Vagina (tissue), 2 donors: ENCODE results near the gene MICAL3.

Experiments
- CTCF ChIP-seq, 3 experiments: fragments of 450-650 bp in 2 of 3; fragments of 200-600 bp in 1 of 3; sonication (generic) in 1 of 3; IDR thresholded peaks; one replicate each; pipeline ENCODE4 v1.5.1; 2017 to 2019; ENCODE audit warnings: antibody characterized with exemption in 3 of 3, mild to moderate bottlenecking in 2 of 3, moderate library complexity in 2 of 3
- POLR2A ChIP-seq, 2 donors: fragments of 450-650 bp; IDR thresholded peaks; one replicate each; pipeline ENCODE4 v1.6.1; 2017; ENCODE audit warnings: antibody characterized with exemption in 2 of 2, mild to moderate bottlenecking in 2 of 2, moderate library complexity in 2 of 2
- POLR2AphosphoS5 ChIP-seq, 2 donors: sonication (generic); formaldehyde crosslinking; IDR thresholded peaks; one replicate each; pipeline ENCODE4 v1.9.0; 2017; ENCODE audit warnings: antibody characterized with exemption in 2 of 2, mild to moderate bottlenecking in 2 of 2, low read depth in 1 of 2; ENCODE audit not compliant: insufficient read depth in 1 of 2

DNA sequence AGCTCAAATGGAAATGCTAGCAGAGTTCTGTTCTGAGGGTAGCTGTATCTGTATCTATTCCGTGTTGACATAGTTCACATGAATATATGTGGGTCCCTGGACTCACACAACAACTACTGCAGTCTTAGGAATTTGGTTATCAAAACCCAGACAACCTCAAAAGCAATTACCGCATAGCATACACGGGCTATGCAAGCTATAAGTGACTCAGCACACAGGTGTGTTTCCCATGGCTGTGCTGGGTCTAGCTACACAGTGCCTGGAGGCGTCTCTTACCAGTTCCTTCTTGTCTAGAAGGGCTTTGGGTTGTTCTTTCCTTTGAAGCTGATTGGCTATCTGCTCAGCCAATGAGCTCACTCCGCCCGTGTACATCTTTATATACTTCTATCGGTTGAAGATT, 151.9 kb downstream of the MICAL3 start:
- no peak for TF ChIP-seq CTCF (IDR thresholded peaks at IDR 0.05)
- no peak for TF ChIP-seq POLR2AphosphoS5 (IDR thresholded peaks at IDR 0.05; ENCODE audit: insufficient read depth in 1 of 2, low read depth in 1 of 2)
- TF ChIP-seq POLR2A (IDR thresholded peaks at IDR 0.05), result no peak
